GM23338 (cell line): ENCODE data around the gene TTBK2.

ENCODE experiments used
- CREB1 ChIP-seq: fragments of 250-450 bp; sonication (Bioruptor Pico); IDR thresholded peaks from 2 replicates; pipeline ENCODE4 v1.5.0; 2020; ENCODE audit warnings: low read depth, mild to moderate bottlenecking, moderate library complexity
- EZH2 ChIP-seq: fragments of 200-600 bp; sonication (generic); IDR thresholded peaks from one replicate; pipeline ENCODE4 v1.8.0; 2017; ENCODE audit warnings: antibody characterized with exemption, mild to moderate bottlenecking, low read depth; ENCODE audit not compliant: unreplicated experiment
- EZH2phosphoT487 ChIP-seq: fragments of 200-600 bp; sonication (generic); IDR thresholded peaks from one replicate; pipeline ENCODE4 v1.8.1; 2018; ENCODE audit warnings: antibody characterized with exemption; ENCODE audit not compliant: unreplicated experiment
- JUNB ChIP-seq: IDR thresholded peaks from one replicate; pipeline ENCODE4 v1.6.1; 2016; ENCODE audit warnings: antibody characterized with exemption; ENCODE audit not compliant: unreplicated experiment
- NANOG ChIP-seq: IDR thresholded peaks from 2 replicates; pipeline ENCODE4 v1.6.1; 2016; ENCODE audit warnings: antibody characterized with exemption, borderline replicate concordance
- POLR2AphosphoS5 ChIP-seq: IDR thresholded peaks from 2 replicates; pipeline ENCODE4 v1.6.1; 2016; ENCODE audit warnings: antibody characterized with exemption, low read depth
- ZNF331 ChIP-seq: fragments of 250-450 bp; sonication (Bioruptor Pico); IDR thresholded peaks from 2 replicates; pipeline ENCODE4 v1.5.0; 2020; ENCODE audit warnings: low read depth, mild to moderate bottlenecking, moderate library complexity
- TF ChIP-seq, protein P1 (sequence below), 2 experiments: fragments of 200-600 bp in 1 of 2; sonication (generic) in 1 of 2; conservative IDR thresholded peaks; 2 replicates each; pipeline versions ENCODE4 v1.5.1 to v1.6.1; 2016 to 2017; ENCODE audit warnings: antibody characterized with exemption in 2 of 2, low read depth in 2 of 2, mild to moderate bottlenecking in 2 of 2, moderate library complexity in 1 of 2
- TF ChIP-seq, protein P2 (sequence below): IDR thresholded peaks from one replicate; pipeline ENCODE4 v1.6.1; 2018; ENCODE audit warnings: antibody characterized with exemption; ENCODE audit not compliant: unreplicated experiment

DNA sequence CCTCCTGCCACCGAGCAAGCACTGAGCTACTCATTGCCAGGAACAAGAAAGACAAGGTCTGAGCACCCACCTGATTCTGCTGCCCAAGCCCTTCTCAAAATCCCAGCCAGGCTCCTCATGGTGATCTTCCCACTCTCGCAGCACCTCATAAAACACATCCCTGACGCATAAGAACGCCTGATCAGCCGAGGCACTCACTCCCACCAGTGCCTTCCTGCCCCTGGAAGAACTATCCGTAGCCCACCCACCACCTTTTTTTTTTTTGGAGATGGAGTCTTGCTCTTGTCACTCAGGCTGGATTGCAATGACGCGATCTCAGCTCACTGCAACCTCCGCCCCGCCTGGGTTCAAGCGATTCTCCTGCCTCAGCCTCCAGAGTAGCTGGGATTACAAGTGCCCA lies 187.6 kb downstream of the TTBK2 start:
- TF ChIP-seq, protein P1, sequence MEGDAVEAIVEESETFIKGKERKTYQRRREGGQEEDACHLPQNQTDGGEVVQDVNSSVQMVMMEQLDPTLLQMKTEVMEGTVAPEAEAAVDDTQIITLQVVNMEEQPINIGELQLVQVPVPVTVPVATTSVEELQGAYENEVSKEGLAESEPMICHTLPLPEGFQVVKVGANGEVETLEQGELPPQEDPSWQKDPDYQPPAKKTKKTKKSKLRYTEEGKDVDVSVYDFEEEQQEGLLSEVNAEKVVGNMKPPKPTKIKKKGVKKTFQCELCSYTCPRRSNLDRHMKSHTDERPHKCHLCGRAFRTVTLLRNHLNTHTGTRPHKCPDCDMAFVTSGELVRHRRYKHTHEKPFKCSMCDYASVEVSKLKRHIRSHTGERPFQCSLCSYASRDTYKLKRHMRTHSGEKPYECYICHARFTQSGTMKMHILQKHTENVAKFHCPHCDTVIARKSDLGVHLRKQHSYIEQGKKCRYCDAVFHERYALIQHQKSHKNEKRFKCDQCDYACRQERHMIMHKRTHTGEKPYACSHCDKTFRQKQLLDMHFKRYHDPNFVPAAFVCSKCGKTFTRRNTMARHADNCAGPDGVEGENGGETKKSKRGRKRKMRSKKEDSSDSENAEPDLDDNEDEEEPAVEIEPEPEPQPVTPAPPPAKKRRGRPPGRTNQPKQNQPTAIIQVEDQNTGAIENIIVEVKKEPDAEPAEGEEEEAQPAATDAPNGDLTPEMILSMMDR (conservative IDR thresholded peaks at IDR 0.05; ENCODE audit: low read depth in 2 of 2): no peak
- no peak for TF ChIP-seq POLR2AphosphoS5
- TF ChIP-seq, protein P2, sequence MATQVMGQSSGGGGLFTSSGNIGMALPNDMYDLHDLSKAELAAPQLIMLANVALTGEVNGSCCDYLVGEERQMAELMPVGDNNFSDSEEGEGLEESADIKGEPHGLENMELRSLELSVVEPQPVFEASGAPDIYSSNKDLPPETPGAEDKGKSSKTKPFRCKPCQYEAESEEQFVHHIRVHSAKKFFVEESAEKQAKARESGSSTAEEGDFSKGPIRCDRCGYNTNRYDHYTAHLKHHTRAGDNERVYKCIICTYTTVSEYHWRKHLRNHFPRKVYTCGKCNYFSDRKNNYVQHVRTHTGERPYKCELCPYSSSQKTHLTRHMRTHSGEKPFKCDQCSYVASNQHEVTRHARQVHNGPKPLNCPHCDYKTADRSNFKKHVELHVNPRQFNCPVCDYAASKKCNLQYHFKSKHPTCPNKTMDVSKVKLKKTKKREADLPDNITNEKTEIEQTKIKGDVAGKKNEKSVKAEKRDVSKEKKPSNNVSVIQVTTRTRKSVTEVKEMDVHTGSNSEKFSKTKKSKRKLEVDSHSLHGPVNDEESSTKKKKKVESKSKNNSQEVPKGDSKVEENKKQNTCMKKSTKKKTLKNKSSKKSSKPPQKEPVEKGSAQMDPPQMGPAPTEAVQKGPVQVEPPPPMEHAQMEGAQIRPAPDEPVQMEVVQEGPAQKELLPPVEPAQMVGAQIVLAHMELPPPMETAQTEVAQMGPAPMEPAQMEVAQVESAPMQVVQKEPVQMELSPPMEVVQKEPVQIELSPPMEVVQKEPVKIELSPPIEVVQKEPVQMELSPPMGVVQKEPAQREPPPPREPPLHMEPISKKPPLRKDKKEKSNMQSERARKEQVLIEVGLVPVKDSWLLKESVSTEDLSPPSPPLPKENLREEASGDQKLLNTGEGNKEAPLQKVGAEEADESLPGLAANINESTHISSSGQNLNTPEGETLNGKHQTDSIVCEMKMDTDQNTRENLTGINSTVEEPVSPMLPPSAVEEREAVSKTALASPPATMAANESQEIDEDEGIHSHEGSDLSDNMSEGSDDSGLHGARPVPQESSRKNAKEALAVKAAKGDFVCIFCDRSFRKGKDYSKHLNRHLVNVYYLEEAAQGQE: no peak
- TF ChIP-seq JUNB: no peak
- no peak for TF ChIP-seq CREB1 (CRISPR knock-in tag)
- no peak for TF ChIP-seq EZH2
- no peak for TF ChIP-seq EZH2phosphoT487
- no peak for TF ChIP-seq NANOG
- no peak for TF ChIP-seq ZNF331 (CRISPR knock-in tag)
